Stimulated activated CD4-positive, alpha-beta T cell treated with anti-CD3 and anti-CD28 coated beads, Interleukin-4, amount 100 ng/mL, for 48 hours (primary cell): ENCODE data around the gene VDAC1.

ENCODE experiments used
- DNase-seq, 2 donors: peaks; one replicate each; pipeline ENCODE4 v3.0.0-alpha.2; 2020; ENCODE audit warnings: low read depth in 2 of 2

VDAC1 gene

GRCh38 chr5:134024811-134025210 lies 20.0 kb upstream of the VDAC1 start:
- DNase-seq = no peak

GRCh38 chr5:134022333-134022732 lies 17.6 kb upstream of the VDAC1 start:
- no peak for DNase-seq

- DNase-seq = no peak
Observed at GRCh38 chr5:134020188-134020587, 15.4 kb upstream of the VDAC1 start.

- DNase-seq = no peak
Observed at GRCh38 chr5:134019636-134020035, 14.9 kb upstream of the VDAC1 start.

GRCh38 chr5:134018986-134019316 lies 14.2 kb upstream of the VDAC1 start:
- DNase-seq = no peak

GRCh38 chr5:134018154-134018985 lies 13.6 kb upstream of the VDAC1 start:
- no peak for DNase-seq

GRCh38 chr5:134008266-134008749 lies 3.5 kb upstream of the VDAC1 start:
- no peak for DNase-seq

- DNase-seq = no peak
Observed at GRCh38 chr5:134007581-134008265, 2.9 kb upstream of the VDAC1 start.

- DNase-seq = no peak
Observed at GRCh38 chr5:134006115-134006514, 1.3 kb upstream of the VDAC1 start.

- DNase-seq = no peak
Observed at GRCh38 chr5:134005417-134006061, 764 bp upstream of the VDAC1 start.

GRCh38 chr5:134003817-134004625 lies 754 bp downstream of the VDAC1 start:
- peak; percentile 36 to 46 for DNase-seq

GRCh38 chr5:134003064-134003816 lies 1.5 kb downstream of the VDAC1 start:
- peak; percentile 23 to 44 for DNase-seq

GRCh38 chr5:134001938-134002731 lies 2.6 kb downstream of the VDAC1 start:
- no peak for DNase-seq

GRCh38 chr5:134000696-134001453 lies 3.9 kb downstream of the VDAC1 start:
- DNase-seq = no peak

GRCh38 chr5:134000091-134000511 lies 4.7 kb downstream of the VDAC1 start:
- no peak for DNase-seq

- no peak for DNase-seq
Observed at GRCh38 chr5:133998807-133999206, 6.0 kb downstream of the VDAC1 start.

- no peak for DNase-seq
Observed at GRCh38 chr5:133998042-133998441, 6.7 kb downstream of the VDAC1 start.

- no peak for DNase-seq
Observed at GRCh38 chr5:133996683-133997252, 8.0 kb downstream of the VDAC1 start.
